HG03175 (cell line): ENCODE data around the gene COL5A2.

Source experiments
- ATAC-seq: cut with Tn5 transposase; IDR thresholded peaks from one replicate; pipeline ENCODE4 v1.9.1; 2021; ENCODE audit warnings: mild to moderate bottlenecking, moderate library complexity; ENCODE audit not compliant: unreplicated experiment

The COL5A2 gene

DNA sequence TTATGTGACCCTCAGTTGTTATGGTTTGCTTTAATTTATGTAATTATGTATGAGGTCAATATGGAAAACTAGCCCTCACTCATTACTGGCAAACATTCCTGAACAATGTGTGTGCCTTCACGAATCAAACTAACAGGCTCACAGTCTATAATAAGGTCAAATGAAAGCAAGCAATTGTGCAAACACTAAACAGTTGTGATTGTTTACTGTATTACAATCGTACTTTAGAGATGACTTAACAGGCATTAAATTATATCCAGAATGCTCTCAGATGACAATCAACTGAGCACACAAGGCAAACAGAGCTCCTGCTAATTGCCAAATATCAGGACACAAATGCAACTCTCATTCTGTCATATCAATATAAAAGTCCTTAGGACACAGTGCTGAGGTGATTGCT, 29.5 kb downstream of the COL5A2 start:
- no peak for ATAC-seq

DNA sequence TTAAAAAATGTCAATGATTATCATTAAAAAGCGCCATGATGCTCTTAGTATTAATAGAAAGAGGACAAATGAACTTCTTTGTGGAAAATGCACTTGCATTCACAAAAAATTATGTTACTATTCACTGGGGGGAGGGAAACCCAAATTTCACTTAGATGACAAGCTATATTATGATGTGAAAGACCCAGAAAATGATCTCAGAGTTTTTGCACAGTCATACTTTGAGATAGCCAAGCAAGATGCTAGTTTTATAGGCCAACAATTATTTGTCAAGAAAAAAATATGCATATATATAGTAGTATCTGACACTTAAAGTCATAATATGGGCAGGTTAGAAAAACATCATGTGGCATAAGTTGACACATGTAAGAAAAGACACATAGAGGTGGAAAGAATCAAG, 31.6 kb downstream of the COL5A2 start:
- no peak for ATAC-seq

DNA sequence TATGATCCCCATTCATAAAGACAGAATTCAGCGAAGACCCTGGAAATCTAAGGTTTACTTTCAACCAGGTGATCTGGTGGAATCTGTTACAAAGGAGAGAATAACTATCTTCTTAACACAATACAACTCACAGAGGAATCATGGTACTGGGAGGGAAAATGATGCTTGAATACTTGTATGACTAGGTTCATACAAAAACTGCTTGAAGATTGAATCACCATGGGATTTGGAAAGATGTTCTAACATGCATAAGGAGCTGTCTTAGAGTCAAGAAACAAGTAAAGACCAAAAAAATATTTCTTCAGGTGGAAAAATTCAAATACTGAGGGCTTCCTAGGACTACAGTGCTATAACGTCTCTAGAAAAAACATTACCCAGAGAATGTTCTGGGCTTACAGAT, 32.2 kb downstream of the COL5A2 start:
- ATAC-seq = no peak

DNA sequence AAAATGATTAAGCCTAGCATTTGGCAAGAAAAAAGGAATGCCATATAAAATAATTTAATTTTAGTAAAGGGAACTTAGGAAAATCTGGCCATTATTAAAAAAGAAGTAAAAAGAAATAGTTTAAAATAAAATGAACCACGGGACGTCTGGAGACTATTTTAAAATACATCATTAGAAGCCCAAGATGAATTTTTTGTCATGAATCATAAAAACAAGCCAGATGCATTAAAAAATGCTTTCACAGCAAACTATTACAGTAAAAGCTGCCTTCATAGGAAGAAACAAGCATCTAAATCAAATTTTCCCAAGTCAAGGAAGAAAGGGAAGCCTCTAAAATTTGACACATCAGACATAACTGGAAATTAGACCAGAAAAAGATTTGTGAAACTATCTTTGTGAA, 33.0 kb downstream of the COL5A2 start:
- no peak for ATAC-seq

DNA sequence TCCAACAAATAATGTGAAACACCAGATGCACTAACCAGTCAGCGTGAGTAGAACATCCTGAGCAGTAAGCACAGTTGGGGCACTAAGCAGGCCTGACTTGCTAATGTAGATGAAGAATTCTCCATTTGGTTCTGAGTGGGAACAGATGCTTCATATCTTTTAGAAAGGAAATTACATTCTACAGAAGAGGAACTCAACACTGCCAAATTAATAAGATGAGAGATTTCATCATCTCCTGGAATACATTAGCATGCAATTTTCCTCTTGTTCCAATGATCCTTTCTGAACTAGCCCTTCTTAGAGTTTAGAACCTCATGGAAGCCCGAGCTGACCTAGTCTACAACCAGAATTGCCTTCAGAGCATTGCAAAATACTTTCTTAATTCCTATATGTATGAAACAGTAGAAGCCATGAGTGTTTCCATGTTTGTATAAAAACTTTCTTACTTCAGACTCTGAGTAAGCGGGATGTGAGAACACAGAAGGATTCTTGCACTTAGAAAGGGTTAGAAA, 34.8 kb downstream of the COL5A2 start:
- ATAC-seq = no peak

DNA sequence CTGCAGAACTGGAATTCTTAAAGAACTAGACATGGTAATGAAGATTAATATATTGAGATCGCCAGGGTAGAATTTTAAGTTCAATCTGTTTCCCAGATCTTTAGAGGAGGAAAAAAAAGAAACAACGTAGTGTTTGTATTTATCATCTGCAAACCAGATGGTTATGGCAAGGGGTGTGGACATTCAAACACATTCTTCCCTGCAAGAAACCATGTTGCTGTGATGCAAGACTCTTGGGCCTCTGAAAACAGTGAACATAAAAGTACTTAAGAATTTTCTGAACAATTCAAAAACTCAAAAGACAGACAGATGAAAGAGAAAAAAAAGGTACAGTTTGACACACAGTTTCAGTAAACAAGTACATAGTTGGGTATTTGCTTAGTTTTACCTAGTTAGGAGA, 35.6 kb downstream of the COL5A2 start:
- ATAC-seq = no peak

DNA sequence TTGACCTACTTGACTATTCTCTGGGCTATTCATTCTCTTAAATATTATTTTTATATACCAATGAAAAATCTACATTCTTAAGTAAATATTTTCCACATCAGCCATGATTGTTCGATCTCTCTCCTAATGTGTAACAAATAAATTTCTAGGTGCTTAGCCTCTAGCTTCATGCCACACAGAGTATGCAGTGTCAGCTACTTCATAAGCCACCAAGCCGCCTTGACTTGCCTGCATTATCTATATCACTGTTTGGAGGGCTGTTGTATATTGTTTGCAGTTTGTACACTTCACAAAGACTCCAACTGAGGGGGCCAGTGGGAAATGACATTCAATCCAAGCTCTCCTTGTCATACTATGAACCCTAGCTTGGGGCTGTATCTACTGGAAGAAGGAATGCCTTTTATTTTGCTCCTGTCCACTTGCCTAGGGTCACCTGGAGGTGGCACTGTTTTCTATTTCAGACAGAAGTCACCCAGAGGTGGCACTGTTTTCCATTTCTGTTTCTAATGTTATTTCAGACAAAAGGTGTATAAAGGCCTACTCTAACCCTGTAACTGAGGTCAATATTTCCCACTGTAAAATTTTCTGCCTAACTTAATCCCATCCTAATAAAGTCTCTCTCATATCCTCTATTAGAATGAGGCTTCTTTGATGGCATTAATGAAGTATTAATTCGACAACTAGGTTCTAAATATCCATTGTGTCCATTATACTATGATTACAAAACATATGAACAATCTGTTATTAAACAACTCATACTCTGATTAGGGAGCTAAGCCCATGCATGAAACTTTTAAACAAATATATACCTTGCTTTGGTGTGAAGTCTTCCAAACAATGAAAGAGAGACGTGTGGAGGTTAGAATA, 36.4 kb downstream of the COL5A2 start:
- ATAC-seq = peak; percentile 98

DNA sequence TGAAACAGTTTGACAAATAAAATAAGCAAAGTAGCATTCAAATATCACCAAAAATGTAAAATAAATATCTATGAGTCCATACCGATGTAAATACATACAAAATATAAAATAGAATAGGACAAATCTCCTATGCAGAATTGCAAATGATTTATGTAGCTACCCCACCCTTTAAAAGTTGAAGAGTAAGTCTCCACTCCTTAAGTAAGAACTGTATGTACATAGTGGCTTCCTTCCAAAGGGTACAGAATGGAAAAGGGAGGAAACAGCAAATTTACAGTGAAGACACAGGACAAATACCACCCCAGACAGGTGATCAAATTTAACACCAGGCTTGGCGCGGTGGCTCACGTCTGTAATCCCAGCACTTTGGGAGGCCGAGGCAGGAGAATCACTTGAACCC, 40.8 kb downstream of the COL5A2 start:
- ATAC-seq = no peak

DNA sequence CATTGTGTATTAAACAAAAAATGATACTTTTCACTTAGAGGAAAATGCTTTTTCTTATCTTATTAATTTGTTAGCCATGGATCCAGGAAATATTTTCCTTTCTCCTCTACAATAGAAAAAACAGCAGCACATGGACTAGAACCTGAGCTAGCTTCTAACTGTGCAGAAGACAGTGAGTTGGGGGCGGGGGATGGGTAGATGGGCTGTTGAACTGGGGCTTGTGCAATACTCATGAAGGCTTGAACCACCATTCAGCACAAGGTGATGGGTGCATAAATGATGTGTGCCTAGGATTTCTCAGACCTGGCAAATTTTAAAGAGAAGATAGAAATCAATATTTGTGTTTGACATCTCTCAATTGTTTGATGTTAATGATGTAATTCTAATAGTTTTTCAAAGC, 42.0 kb downstream of the COL5A2 start:
- no peak for ATAC-seq

DNA sequence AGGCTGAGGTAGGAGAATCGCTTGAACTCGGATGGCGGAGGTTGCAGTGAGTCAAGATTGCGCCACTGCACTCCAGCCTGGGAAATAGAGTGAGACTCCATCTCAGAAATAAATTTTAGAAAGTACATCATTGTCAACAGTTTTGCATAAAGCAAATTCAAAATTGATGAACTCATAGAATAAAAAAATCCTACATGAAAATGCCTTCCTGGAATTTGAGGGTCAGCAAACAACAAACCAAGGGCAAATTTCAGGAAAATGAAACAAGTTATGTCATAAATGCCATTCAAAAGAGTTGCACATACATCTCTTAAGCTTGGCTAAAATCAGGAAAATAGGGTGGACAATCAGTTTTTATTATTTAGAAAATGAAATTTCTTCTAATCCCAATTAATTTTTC, 45.1 kb downstream of the COL5A2 start:
- no peak for ATAC-seq

DNA sequence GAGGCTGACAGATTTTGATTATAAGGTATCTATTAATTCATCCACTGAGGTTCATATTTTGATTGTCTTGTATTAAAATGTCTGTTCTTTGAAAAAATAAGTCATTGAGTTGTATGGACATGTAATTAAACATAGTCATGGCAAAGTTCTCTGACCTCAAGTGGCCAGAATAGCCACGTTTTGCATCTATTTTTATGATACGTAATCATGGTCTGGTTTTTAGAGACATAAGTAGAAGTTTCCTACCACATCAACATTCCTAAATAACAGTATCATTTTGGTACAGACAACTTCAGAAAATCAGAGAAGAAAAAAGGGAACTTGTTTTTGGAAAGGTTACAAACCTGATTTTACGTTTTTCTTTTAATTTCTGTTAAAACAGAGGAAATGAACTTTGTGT, 47.6 kb downstream of the COL5A2 start:
- no peak for ATAC-seq

DNA sequence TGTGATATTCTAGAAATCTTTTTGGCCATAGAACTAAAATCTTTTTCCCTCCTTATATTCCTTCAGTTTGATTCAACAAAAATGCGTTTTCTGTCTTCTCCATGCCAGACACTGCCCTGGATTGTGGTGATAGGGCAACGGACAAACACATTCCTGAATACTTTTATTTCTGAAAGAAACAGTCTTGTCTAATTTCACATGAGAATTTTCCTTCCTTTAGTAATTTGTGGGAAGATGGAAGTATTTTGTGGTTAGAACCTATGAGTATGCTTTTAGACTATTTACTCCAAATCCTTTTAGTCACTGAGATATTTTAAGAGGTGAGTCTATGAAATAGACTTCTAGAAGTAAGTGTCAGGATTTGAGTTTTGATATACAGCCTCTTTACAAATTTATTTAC, 49.6 kb downstream of the COL5A2 start:
- no peak for ATAC-seq

DNA sequence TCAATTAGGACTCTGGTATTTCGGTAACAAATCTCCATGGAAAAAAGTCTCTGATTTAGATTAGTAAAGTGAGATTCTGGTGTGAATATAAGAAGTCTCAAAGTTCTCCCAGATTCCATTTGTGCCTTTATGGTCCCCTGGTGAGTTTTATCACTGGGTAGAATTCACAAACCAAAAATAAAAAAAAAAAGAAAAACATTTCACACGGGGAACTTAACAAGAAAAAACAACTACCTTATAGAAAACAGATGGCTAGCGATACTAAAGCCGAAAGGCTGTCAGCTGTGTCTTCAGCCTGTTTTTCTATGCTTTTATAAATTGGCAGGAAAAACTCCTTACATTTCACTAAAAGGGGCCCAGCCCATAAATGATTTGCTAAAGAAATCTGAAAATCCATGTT, 50.6 kb downstream of the COL5A2 start:
- no peak for ATAC-seq

DNA sequence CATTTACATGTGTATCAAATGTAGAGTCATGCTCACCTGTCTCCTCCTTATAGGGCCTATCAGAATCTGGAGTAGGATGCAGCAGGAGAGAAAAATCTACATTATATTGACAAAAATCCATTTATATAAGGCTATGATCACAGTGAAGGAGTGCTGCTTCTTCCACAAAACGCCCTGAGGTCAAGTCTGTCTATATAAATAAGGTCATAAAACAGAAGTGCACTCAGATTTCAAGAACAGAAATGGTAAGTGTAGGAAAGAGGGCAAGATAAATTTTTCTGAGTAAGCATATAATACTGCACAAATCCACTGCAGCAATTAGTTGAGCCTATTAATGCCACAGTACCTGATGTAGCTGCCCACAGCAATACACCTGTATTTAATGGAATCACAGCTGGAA, 51.8 kb downstream of the COL5A2 start:
- no peak for ATAC-seq

DNA sequence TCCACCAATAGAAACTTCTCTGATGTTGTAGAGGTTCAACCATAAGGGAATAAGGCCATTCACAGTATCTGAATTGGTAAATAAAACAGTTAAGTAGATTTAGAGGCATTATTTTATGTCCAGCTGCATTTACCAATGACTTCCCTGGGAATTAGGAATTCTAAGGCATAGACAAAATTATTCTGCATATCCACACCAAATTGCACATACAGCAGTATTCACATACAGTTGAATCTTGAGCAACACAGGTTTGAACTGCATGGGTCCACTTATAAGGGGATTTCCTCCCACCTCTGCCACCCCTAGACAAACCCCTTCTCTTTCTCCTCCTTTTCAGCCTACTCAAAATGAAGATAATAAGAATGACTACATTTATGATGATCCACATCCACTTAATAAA, 54.4 kb downstream of the COL5A2 start:
- ATAC-seq = no peak

DNA sequence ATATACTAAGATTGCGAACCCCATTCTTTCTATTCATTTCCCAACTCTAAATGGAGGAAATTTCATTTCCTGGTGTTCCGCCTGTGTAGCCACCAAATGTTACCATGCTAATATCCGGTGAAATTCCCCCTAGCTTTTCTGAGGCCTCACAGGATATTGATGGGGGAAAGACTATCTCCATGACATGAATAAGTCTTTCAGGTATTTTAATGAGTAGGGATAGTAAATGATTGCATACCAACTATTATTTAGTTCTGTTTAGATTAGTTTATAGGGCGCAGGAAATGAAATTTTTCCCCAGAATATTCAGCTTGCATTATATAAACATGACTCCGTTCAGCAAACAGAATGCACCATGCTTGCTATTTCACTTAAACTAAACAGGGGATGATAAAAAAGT, 55.4 kb downstream of the COL5A2 start:
- no peak for ATAC-seq

DNA sequence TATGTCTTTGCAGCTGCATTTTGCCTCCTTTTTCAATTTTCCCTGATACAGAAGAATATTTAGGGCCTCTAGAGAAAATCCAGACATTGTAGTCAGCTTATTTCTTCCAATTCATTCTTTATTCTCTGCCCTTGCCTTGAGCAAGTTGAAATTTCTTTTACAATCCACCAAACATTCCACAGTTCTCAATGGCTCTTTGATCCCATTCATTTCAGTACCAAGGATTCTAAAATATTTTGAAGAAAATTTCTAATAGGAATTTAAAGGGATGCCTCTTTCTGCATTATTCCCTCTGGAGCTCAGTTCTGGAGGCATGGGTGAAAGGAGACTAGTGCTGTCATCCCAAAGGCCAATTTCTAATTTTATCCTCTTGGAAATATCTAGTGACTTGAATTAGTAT, 61.2 kb downstream of the COL5A2 start:
- no peak for ATAC-seq

DNA sequence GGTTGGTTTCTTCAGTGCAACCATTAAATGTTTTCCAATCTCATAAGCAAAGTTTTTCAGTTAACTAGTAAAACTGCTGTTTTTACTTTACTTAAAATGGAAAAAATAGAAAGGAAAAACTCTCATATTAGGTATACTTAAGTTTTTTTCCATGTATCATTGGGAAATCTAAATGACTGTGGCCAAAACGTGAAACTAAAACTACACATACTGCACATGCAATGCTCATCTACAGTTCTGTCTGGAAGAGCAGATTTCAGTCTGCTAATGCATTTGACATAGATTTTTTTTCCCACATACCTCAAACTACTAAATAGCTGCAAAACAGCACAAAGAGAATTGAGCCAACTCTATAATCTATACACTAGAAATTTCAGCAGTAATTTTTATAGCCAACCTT, 62.6 kb downstream of the COL5A2 start:
- no peak for ATAC-seq

DNA sequence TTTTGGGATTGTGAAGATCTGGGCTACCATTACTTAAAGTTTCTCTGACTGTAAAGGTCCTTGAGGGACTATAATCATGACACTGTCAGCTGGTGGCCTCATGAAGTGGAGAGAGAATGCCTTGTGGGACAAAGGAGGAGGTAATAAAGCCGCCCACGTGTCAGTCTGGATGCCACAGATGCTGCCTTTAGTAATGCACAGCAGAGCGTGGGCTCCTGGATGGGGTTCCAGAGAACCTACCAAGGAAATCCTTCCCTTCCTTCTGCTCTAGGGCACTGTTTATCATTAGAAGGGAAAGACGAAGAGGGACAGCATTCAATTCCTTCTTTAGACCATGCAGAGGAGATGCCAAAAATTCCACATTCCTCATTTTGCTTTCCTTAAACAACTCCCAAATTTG, 63.5 kb downstream of the COL5A2 start:
- no peak for ATAC-seq

DNA sequence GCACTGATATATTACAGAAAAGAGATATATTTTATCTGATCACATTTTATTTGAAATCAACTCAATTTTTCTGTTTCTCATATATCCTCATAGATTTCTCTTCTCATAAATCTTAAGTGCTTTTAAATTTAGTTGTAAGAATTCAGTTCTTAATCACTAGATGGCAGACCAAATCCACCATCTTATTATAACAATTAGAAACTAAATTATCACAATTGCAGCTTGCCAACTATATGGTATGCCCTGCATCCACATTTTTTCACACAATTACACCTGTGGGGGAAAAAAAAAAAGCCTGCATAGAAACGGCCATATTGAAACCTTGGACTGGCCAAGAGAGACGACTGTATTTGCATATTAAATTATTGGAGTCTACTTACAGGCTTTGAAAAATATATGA, 64.4 kb downstream of the COL5A2 start:
- no peak for ATAC-seq

DNA sequence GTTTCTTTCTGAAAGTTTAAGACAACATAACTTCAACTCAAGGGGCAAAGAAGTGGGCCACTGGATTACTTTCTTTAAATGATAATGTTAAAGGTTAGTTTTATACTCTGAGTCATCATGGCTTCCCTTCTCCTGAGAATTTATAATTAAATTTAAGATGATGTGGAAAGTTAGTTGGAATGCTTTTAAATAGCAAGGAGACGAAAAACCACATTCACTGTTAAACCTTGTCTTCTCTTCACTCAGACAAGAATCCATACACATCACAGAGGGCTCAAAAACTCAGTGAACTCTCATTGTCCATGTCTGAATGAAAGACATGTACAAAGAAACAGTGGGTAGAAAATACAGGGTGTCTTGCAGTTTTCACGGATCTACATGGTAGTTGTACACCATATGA, 65.6 kb downstream of the COL5A2 start:
- ATAC-seq = no peak

DNA sequence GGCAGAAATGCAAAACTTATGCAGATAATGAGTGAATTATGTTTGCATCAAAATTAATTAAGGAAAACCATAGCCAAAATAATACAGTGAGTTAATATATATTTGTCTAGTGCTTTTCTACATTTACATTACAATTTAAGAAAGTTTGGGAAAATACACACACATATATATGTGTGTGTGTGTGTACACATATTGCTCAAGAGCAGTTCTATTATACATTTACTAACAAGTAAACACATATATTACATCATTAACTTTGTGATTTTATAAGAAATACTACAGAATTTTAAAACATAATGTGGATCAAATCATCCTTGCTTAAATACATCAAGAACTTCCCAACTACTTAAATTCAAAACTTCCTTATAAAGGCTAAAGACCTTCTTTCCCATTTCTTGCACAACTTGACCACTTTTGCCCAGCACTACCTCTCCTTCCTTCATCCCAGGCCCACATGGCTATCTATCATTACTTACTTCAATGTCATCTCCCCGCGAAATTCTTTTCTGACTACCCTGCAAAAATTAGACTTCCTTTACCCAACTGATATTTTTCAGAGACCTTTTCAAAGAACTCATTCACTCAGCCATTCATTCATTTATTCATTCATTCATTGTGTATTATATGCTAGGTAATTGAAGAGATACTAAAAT, 68.4 kb downstream of the COL5A2 start:
- ATAC-seq = no peak
